Vagina (tissue), 2 donors: ENCODE measurements around the gene CASZ1. TPM values are rescaled to one million over a fixed set of nuclear protein-coding genes. Genes with fewer than 3 reads are reported as not detected.
A peak's percentile ranks its signal among the peaks of the same experiment; 100 is the strongest.

ENCODE experiments used
- DNase-seq, 2 donors: peaks; one replicate each; pipeline ENCODE4 v3.0.0-alpha.2; 2017; ENCODE audit errors: extremely low spot score in 2 of 2
- H3K27ac ChIP-seq: fragments of 200-600 bp; sonication (generic); one replicate; pipeline ENCODE4 v1.5.1; 2019
- H3K27me3 ChIP-seq: fragments of 200-600 bp; sonication (generic); one replicate; pipeline ENCODE4 v1.5.1; 2019
- H3K36me3 ChIP-seq, 2 donors: fragments of 200-600 bp; sonication (generic); one replicate each; pipeline ENCODE4 v1.5.1; 2017 to 2019
- H3K4me1 ChIP-seq: fragments of 200-600 bp; sonication (generic); one replicate; pipeline ENCODE4 v1.5.1; 2019
- H3K4me3 ChIP-seq, 2 donors: fragments of 200-600 bp; sonication (generic); 1 replicate in 1 of 2; 2 replicates in 1 of 2; pipeline ENCODE4 v1.5.1; 2016 to 2019
- H3K9me3 ChIP-seq: fragments of 200-600 bp; sonication (generic); one replicate; pipeline ENCODE4 v1.5.1; 2019
- CTCF ChIP-seq, 3 experiments: fragments of 450-650 bp in 2 of 3; fragments of 200-600 bp in 1 of 3; sonication (generic) in 1 of 3; IDR thresholded peaks; one replicate each; pipeline ENCODE4 v1.5.1; 2017 to 2019; ENCODE audit warnings: antibody characterized with exemption in 3 of 3, mild to moderate bottlenecking in 2 of 3, moderate library complexity in 2 of 3
- POLR2A ChIP-seq, 2 donors: fragments of 450-650 bp; IDR thresholded peaks; one replicate each; pipeline ENCODE4 v1.6.1; 2017; ENCODE audit warnings: antibody characterized with exemption in 2 of 2, mild to moderate bottlenecking in 2 of 2, moderate library complexity in 2 of 2
- POLR2AphosphoS5 ChIP-seq, 2 donors: sonication (generic); formaldehyde crosslinking; IDR thresholded peaks; one replicate each; pipeline ENCODE4 v1.9.0; 2017; ENCODE audit warnings: antibody characterized with exemption in 2 of 2, mild to moderate bottlenecking in 2 of 2, low read depth in 1 of 2; ENCODE audit not compliant: insufficient read depth in 1 of 2
- intact Hi-C: fragments of 100-400 bp; cut with DNase I; formaldehyde crosslinking; loops from one replicate; pipeline ENCODE4 v1.15.1; 2023
- total RNA-seq: library from RNA; depleted of rRNA; stranded (reverse); fragments of >200 nt; gene quantifications from one replicate; pipeline ENCODE4 v1.2.3, GENCODE V29; 2016

CASZ1 gene
- total RNA-seq, 1 donor from 2014 or later: 30.7 TPM

GRCh38 chr1:10703702-10704101 is 92.7 kb downstream of the CASZ1 start:
- H3K9me3 ChIP-seq: no peaks in the 10 kb centered on the region
- no peak for TF ChIP-seq POLR2A (IDR thresholded peaks at IDR 0.05)
- no peak for TF ChIP-seq POLR2AphosphoS5 (IDR thresholded peaks at IDR 0.05; ENCODE audit: insufficient read depth in 1 of 2, low read depth in 1 of 2)
- no peak for TF ChIP-seq CTCF (IDR thresholded peaks at IDR 0.05)
- intact Hi-C loops: no loop called here
- H3K36me3 ChIP-seq: no peaks in the 10 kb centered on the region
- DNase-seq: no peak
- no peak overlapping the region for H3K4me3 ChIP-seq
- H3K4me1 ChIP-seq: peaks cover 8% of the 10 kb centered on the region
- H3K27ac ChIP-seq: no peak overlapping the region
- no peaks in the 10 kb centered on the region for H3K27me3 ChIP-seq

GRCh38 chr1:10701145-10701544 is 95.3 kb downstream of the CASZ1 start:
- no peak overlapping the region for H3K4me3 ChIP-seq
- peaks cover 33% of the 10 kb centered on the region for H3K4me1 ChIP-seq
- TF ChIP-seq CTCF (IDR thresholded peaks at IDR 0.05): no peak
- TF ChIP-seq POLR2AphosphoS5 (IDR thresholded peaks at IDR 0.05; ENCODE audit: insufficient read depth in 1 of 2, low read depth in 1 of 2): no peak
- no peak for TF ChIP-seq POLR2A (IDR thresholded peaks at IDR 0.05)
- intact Hi-C loops: no loop called here
- DNase-seq: no peak
- H3K9me3 ChIP-seq: no peaks in the 10 kb centered on the region
- H3K36me3 ChIP-seq: no peaks in the 10 kb centered on the region
- no peaks in the 10 kb centered on the region for H3K27me3 ChIP-seq
- H3K27ac ChIP-seq: no peak overlapping the region

- Histone ChIP-seq H3K27ac (peak overlapping the region; percentile 68), H3K36me3 (no peaks in the 10 kb centered on the region), H3K4me3 (peak overlapping the region in 1 of 2 donors; percentile 6), H3K9me3 (no peaks in the 10 kb centered on the region), H3K27me3 (no peaks in the 10 kb centered on the region), H3K4me1 (peaks cover 45% of the 10 kb centered on the region)
- DNase-seq: no peak
- intact Hi-C loops: no loop called here
- no peak for TF ChIP-seq POLR2AphosphoS5 (IDR thresholded peaks at IDR 0.05; ENCODE audit: insufficient read depth in 1 of 2, low read depth in 1 of 2)
- TF ChIP-seq CTCF (IDR thresholded peaks at IDR 0.05): no peak
- TF ChIP-seq POLR2A (IDR thresholded peaks at IDR 0.05): no peak
Measured at GRCh38 chr1:10699470-10699835, 97.0 kb downstream of the CASZ1 start.

GRCh38 chr1:10698726-10699469 is 97.5 kb downstream of the CASZ1 start:
- DNase-seq: no peak
- intact Hi-C loops: no loop called here
- Histone ChIP-seq H3K27ac (peak overlapping the region; percentile 68), H3K4me1 (peaks cover 45% of the 10 kb centered on the region), H3K27me3 (no peaks in the 10 kb centered on the region), H3K9me3 (no peaks in the 10 kb centered on the region), H3K36me3 (no peaks in the 10 kb centered on the region), H3K4me3 (peak overlapping the region in 1 of 2 donors; percentile 6)
- TF ChIP-seq POLR2A (IDR thresholded peaks at IDR 0.05) (no peak), CTCF (IDR thresholded peaks at IDR 0.05) (no peak), POLR2AphosphoS5 (IDR thresholded peaks at IDR 0.05; ENCODE audit: insufficient read depth in 1 of 2, low read depth in 1 of 2) (no peak)

GRCh38 chr1:10697621-10698160 is 98.8 kb downstream of the CASZ1 start:
- TF ChIP-seq POLR2A (IDR thresholded peaks at IDR 0.05) (no peak), POLR2AphosphoS5 (IDR thresholded peaks at IDR 0.05; ENCODE audit: insufficient read depth in 1 of 2, low read depth in 1 of 2) (no peak), CTCF (IDR thresholded peaks at IDR 0.05) (no peak)
- Histone ChIP-seq H3K27me3 (no peaks in the 10 kb centered on the region), H3K36me3 (no peaks in the 10 kb centered on the region), H3K4me1 (peaks cover 49% of the 10 kb centered on the region), H3K4me3 (no peak overlapping the region), H3K9me3 (no peaks in the 10 kb centered on the region), H3K27ac (peak overlapping the region; percentile 52)
- intact Hi-C loops: no loop called here
- no peak for DNase-seq
